ENCODE results near the gene ASCL5.
"Not testable (repeated sequence)": the region's sequence is repeated elsewhere in the genome, so short reads cannot be mapped to it uniquely, and the experiment has no call there.

Gene ASCL5

DNA sequence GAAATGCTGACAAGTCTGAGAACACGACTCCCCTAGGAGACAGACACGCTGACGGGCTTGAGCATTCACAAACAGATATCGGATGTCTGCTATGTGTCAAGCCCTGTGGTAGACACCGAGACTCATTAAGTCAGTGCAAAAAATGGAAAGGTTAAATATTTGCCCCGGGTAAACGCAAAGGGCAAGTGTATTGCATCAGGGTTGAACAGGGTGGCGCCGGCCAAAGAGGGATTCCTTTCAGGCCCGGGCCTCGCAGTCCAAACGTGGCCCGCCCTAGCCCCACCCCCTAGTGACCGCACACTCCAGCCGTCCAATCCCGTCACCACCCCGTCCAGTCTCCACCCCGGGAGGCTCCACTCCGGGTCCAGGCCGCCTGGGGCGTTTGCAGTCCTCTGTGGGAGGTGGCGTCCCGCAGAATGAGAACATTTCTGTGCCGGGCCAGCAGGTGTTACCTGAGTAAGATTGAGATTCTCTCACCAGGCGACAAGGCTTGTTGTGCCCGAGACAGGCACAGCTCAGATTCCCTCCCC, 43.6 kb upstream of the ASCL5 start:
- H3K4me3 ChIP-seq (ENCODE audit: insufficient read length, low read depth): peak overlapping the region; percentile 41
- no peaks in the 10 kb centered on the region for H3K9me3 ChIP-seq (ENCODE audit: insufficient read depth, low read length)
- H3K36me3 ChIP-seq (ENCODE audit: insufficient read depth, insufficient read length, low read length): no peaks in the 10 kb centered on the region
- TF ChIP-seq ZNF274 (IDR thresholded peaks at IDR 0.05; ENCODE audit: low read depth, low read length) (no peak), SUZ12 (IDR thresholded peaks at IDR 0.05; ENCODE audit: extremely low read depth, insufficient read depth, insufficient read length) (no peak), YY1 (IDR thresholded peaks at IDR 0.05; ENCODE audit: insufficient read depth, insufficient read length) (no peak)
- peaks cover 30% of the 10 kb centered on the region for H3K27me3 ChIP-seq (ENCODE audit: insufficient read depth, insufficient read length)
- peaks cover 5% of the 10 kb centered on the region for H3K4me1 ChIP-seq (ENCODE audit: insufficient read depth, insufficient read length)
- H3K9ac ChIP-seq (ENCODE audit: insufficient read length, low read depth): peak overlapping the region; percentile 65
- peak; percentile 75 for DNase-seq (ENCODE audit: low read depth, low spot score)

DNA sequence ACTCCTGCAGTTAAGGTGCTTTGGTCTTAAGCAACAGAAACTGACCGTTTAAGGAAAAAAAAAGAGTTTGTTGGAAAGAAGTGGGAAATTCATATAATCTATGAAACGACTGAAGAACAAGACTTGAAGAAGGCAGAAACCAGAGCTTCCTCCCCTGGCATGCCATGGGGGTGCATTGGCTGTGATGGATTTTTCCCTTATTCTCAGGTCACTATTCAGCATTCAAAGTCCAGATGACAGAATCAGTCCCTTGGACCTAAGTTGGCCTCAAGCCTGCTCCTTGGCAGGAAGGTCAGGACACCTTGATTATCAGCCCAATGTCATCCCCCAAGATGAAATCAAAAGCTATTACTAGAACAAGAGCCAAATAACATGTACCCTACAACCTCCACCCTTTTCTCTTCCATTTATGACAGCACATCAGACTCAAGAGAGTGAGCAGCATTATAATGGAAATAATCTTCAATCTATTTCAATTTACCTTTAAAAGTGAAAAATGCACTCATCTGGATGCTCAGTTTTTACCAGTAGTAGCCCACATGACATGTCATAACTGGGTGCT, 43.1 kb upstream of the ASCL5 start:
- no peak for DNase-seq (ENCODE audit: low read depth, low spot score)
- Histone ChIP-seq H3K9me3 (ENCODE audit: insufficient read depth, low read length) (no peaks in the 10 kb centered on the region), H3K27me3 (ENCODE audit: insufficient read depth, insufficient read length) (peaks cover 30% of the 10 kb centered on the region), H3K9ac (ENCODE audit: insufficient read length, low read depth) (no peak overlapping the region), H3K4me3 (ENCODE audit: insufficient read length, low read depth) (no peak overlapping the region), H3K36me3 (ENCODE audit: insufficient read depth, insufficient read length, low read length) (no peaks in the 10 kb centered on the region), H3K4me1 (ENCODE audit: insufficient read depth, insufficient read length) (peaks cover 5% of the 10 kb centered on the region)
- TF ChIP-seq ZNF274 (IDR thresholded peaks at IDR 0.05; ENCODE audit: low read depth, low read length) (no peak), YY1 (IDR thresholded peaks at IDR 0.05; ENCODE audit: insufficient read depth, insufficient read length) (no peak), SUZ12 (IDR thresholded peaks at IDR 0.05; ENCODE audit: extremely low read depth, insufficient read depth, insufficient read length) (no peak)

DNA sequence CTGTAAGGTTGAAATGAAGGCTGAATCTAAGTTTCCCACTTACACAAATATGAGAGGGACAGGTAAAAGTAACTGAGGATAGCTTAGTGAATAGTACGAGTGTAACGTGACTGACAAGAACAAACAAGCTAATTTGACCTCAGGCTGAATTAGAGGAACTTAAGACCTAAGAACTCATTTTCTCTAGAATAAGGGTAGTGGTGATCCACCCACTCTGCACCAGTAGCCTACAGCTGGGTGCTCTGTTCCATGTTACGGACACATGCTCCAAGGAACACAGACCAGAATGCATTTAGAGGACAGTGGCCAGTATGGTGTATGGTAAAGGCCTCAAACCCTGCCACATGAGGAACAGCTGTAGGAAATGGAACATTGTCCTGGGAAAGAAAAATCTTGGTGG, 42.2 kb upstream of the ASCL5 start:
- Histone ChIP-seq H3K27me3 (ENCODE audit: insufficient read depth, insufficient read length) (peaks cover 30% of the 10 kb centered on the region), H3K36me3 (ENCODE audit: insufficient read depth, insufficient read length, low read length) (no peaks in the 10 kb centered on the region), H3K4me3 (ENCODE audit: insufficient read length, low read depth) (no peak overlapping the region), H3K9ac (ENCODE audit: insufficient read length, low read depth) (no peak overlapping the region), H3K9me3 (ENCODE audit: insufficient read depth, low read length) (no peaks in the 10 kb centered on the region), H3K4me1 (ENCODE audit: insufficient read depth, insufficient read length) (no peaks in the 10 kb centered on the region)
- DNase-seq (ENCODE audit: low read depth, low spot score): no peak
- no peak for TF ChIP-seq SUZ12 (IDR thresholded peaks at IDR 0.05; ENCODE audit: extremely low read depth, insufficient read depth, insufficient read length)

DNA sequence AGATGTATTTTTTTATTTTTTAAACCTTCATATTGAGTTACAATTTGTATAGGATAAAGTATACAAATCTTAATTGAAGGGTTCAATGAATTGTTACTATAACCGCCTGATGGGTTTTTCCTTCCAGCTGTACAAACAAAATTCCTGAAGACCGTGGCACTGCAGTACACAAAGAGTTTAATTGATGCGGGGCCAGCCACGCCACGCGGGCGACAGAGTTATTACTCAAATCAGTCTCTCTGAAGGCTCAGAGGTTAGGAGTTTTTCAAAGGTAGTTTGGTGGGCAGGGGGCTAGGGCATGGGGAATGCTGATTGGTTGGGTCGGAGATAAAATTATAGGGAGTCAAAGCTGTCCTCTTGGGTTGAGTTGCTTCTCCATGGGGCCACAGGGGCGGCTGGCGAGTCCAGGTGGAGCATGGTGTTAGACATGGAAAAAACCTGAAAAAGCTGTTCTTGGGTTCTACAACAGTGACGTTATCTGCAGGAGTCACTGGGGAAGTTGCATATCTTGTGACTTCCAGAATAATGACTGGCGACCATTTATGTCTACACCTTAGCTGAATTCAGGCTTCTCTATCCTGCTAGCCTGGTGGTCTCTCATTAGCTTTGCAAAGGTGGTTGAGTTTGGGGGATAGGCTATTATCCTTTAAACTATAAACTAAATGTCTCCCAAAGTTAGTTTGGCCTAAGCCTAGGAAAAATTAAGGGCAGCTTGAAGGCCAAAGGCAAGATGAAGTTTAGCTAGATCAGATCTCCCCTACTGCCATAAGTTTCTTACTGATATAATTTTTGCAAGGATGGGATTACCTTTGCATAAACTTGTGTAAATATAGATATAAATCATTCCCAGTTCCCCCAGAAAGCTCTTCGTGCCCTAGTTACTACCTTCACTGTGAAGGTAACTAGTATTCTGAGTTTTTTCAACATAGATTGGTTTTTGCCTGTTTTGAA, 40.3 kb upstream of the ASCL5 start:
- Histone ChIP-seq H3K9me3 (ENCODE audit: insufficient read depth, low read length) (no peaks in the 10 kb centered on the region), H3K27me3 (ENCODE audit: insufficient read depth, insufficient read length) (peaks cover 21% of the 10 kb centered on the region), H3K4me3 (ENCODE audit: insufficient read length, low read depth) (no peak overlapping the region), H3K36me3 (ENCODE audit: insufficient read depth, insufficient read length, low read length) (no peaks in the 10 kb centered on the region), H3K9ac (ENCODE audit: insufficient read length, low read depth) (no peak overlapping the region), H3K4me1 (ENCODE audit: insufficient read depth, insufficient read length) (no peaks in the 10 kb centered on the region)
- no peak for DNase-seq (ENCODE audit: low read depth, low spot score)
- TF ChIP-seq YY1 (IDR thresholded peaks at IDR 0.05; ENCODE audit: insufficient read depth, insufficient read length) (no peak), SUZ12 (IDR thresholded peaks at IDR 0.05; ENCODE audit: extremely low read depth, insufficient read depth, insufficient read length) (no peak), ZNF274 (IDR thresholded peaks at IDR 0.05; ENCODE audit: low read depth, low read length) (no peak)

DNA sequence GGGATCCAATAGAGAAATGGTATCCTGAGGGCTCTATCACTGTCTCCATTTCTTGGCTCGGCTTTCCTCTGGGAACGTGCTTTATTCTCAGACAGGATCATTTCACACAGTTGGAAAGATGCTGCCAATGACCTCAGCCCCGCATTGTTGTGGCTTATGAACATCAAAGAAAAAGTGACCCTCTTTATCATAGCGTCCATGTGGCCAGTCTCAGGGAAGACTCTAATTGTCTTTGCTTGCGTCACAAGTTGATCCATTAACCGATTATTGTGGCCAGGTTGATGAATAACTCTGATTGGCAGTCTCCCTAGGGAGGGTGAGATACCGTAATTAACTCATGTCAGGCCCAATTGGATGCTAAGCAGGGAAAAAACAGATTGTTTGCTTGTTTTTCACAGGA, 37.7 kb upstream of the ASCL5 start:
- Histone ChIP-seq H3K36me3 (ENCODE audit: insufficient read depth, insufficient read length, low read length) (no peaks in the 10 kb centered on the region), H3K4me3 (ENCODE audit: insufficient read length, low read depth) (no peak overlapping the region), H3K4me1 (ENCODE audit: insufficient read depth, insufficient read length) (no peaks in the 10 kb centered on the region), H3K9ac (ENCODE audit: insufficient read length, low read depth) (no peak overlapping the region), H3K9me3 (ENCODE audit: insufficient read depth, low read length) (no peaks in the 10 kb centered on the region), H3K27me3 (ENCODE audit: insufficient read depth, insufficient read length) (peaks cover 10% of the 10 kb centered on the region)
- TF ChIP-seq ZNF274 (IDR thresholded peaks at IDR 0.05; ENCODE audit: low read depth, low read length) (no peak), YY1 (IDR thresholded peaks at IDR 0.05; ENCODE audit: insufficient read depth, insufficient read length) (no peak), SUZ12 (IDR thresholded peaks at IDR 0.05; ENCODE audit: extremely low read depth, insufficient read depth, insufficient read length) (no peak)
- no peak for DNase-seq (ENCODE audit: low read depth, low spot score)

DNA sequence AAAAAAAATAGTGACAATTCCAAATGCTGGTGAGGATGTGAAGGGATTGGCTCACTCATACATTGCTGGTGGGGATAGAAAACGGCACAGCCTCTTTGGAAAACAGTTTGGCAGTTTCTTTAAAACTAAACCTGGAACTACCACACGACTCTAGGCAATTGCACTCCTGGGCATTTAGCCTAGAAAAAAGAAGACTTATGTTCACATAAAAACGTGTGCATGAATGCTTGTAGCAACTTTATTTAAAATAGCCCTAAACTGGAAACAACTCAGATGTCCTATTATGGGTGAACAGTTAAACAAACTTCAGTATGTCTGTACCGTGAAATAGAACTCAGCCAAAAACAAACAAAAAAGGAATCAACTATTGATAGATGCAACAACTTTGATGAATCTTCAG, 36.7 kb upstream of the ASCL5 start:
- H3K4me1 ChIP-seq (ENCODE audit: insufficient read depth, insufficient read length): no peaks in the 10 kb centered on the region
- no peak for DNase-seq (ENCODE audit: low read depth, low spot score)
- H3K9ac ChIP-seq (ENCODE audit: insufficient read length, low read depth): no peak overlapping the region
- TF ChIP-seq ZNF274 (IDR thresholded peaks at IDR 0.05; ENCODE audit: low read depth, low read length) (no peak), SUZ12 (IDR thresholded peaks at IDR 0.05; ENCODE audit: extremely low read depth, insufficient read depth, insufficient read length) (no peak), YY1 (IDR thresholded peaks at IDR 0.05; ENCODE audit: insufficient read depth, insufficient read length) (no peak)
- no peaks in the 10 kb centered on the region for H3K9me3 ChIP-seq (ENCODE audit: insufficient read depth, low read length)
- peaks cover under 1% of the 10 kb centered on the region for H3K27me3 ChIP-seq (ENCODE audit: insufficient read depth, insufficient read length)
- H3K4me3 ChIP-seq (ENCODE audit: insufficient read length, low read depth): no peak overlapping the region
- H3K36me3 ChIP-seq (ENCODE audit: insufficient read depth, insufficient read length, low read length): no peaks in the 10 kb centered on the region

DNA sequence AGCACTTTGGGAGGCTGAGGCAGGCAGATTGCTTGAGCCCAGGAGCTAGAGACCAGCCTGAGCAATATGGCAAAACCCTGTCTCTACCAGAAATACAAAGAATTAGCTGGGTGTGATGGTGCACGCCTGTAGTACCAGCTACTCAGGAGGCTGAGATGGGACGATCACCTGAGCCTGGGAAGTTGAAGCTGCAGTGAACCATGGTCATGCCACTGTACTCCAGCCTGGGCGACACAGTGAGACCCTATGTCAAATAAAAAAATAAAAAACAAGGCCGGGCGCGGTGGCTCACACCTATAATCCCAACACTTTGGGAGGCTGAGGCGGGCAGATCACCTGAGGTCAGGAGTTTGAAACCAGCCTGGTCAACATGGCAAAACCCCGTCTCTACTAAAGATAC, 36.1 kb upstream of the ASCL5 start:
- not testable (repeated sequence) for DNase-seq (ENCODE audit: low read depth, low spot score); H3K9me3 ChIP-seq (ENCODE audit: insufficient read depth, low read length); H3K4me1 ChIP-seq (ENCODE audit: insufficient read depth, insufficient read length); H3K9ac ChIP-seq (ENCODE audit: insufficient read length, low read depth); H3K36me3 ChIP-seq (ENCODE audit: insufficient read depth, insufficient read length, low read length); H3K27me3 ChIP-seq (ENCODE audit: insufficient read depth, insufficient read length); H3K4me3 ChIP-seq (ENCODE audit: insufficient read length, low read depth)
